ENCODE results near the gene IPCEF1.
A peak's percentile ranks its signal among the peaks of the same experiment; 100 is the strongest.
"Not testable (repeated sequence)": the region's sequence is repeated elsewhere in the genome, so short reads cannot be mapped to it uniquely, and the experiment has no call there.

Gene IPCEF1

GRCh38 chr6:154331750-154332149, 24.9 kb downstream of the IPCEF1 start:
- no peak for DNase-seq

GRCh38 chr6:154329350-154330170, 27.0 kb downstream of the IPCEF1 start:
- no peak for DNase-seq

GRCh38 chr6:154327313-154327712, 29.3 kb downstream of the IPCEF1 start:
- not testable (repeated sequence) for DNase-seq

GRCh38 chr6:154325142-154325541, 31.5 kb downstream of the IPCEF1 start:
- DNase-seq, result no peak

GRCh38 chr6:154320181-154320580, 36.4 kb downstream of the IPCEF1 start:
- DNase-seq, result no peak

- DNase-seq, result peak; percentile 42
These were observed 37.3 kb downstream of the IPCEF1 start for GRCh38 chr6:154319231-154319858.

- DNase-seq, result no peak
These were observed 37.9 kb downstream of the IPCEF1 start for GRCh38 chr6:154318721-154319120.

GRCh38 chr6:154316131-154316530, 40.5 kb downstream of the IPCEF1 start:
- no peak for DNase-seq

GRCh38 chr6:154314084-154314483, 42.5 kb downstream of the IPCEF1 start:
- no peak for DNase-seq

GRCh38 chr6:154308986-154309385, 47.6 kb downstream of the IPCEF1 start:
- no peak for DNase-seq

- no peak for DNase-seq
These were observed 48.7 kb downstream of the IPCEF1 start for GRCh38 chr6:154307696-154308425.

- DNase-seq, result not testable (repeated sequence)
These were observed 49.5 kb downstream of the IPCEF1 start for GRCh38 chr6:154307147-154307546.

GRCh38 chr6:154306696-154307095, 49.9 kb downstream of the IPCEF1 start:
- DNase-seq, result no peak

- DNase-seq, result no peak
These were observed 52.4 kb downstream of the IPCEF1 start for GRCh38 chr6:154304191-154304590.

GRCh38 chr6:154303642-154304041, 53.0 kb downstream of the IPCEF1 start:
- not testable (repeated sequence) for DNase-seq

- no peak for DNase-seq
These were observed 54.5 kb downstream of the IPCEF1 start for GRCh38 chr6:154301839-154302752.

GRCh38 chr6:154301086-154301625, 55.4 kb downstream of the IPCEF1 start:
- DNase-seq, result no peak

GRCh38 chr6:154298297-154298696, 58.3 kb downstream of the IPCEF1 start:
- DNase-seq, result no peak

- no peak for DNase-seq
These were observed 58.9 kb downstream of the IPCEF1 start for GRCh38 chr6:154297721-154298120.

GRCh38 chr6:154297210-154297609, 59.4 kb downstream of the IPCEF1 start:
- DNase-seq, result no peak

- DNase-seq, result no peak
These were observed 60.9 kb downstream of the IPCEF1 start for GRCh38 chr6:154295733-154296132.

- no peak for DNase-seq
These were observed 63.6 kb downstream of the IPCEF1 start for GRCh38 chr6:154292855-154293519.
